HT1080 (cell line): ENCODE data around the gene AFF3. TPM values are rescaled to one million over a fixed set of nuclear protein-coding genes. Genes with fewer than 3 reads are reported as not detected.
"Not testable (repeated sequence)": the region's sequence is repeated elsewhere in the genome, so short reads cannot be mapped to it uniquely, and the experiment has no call there.

Source experiments
- DNase-seq: peaks from one replicate; pipeline ENCODE4 v3.0.0-alpha.2; 2015; ENCODE audit warnings: low read depth
- total RNA-seq: library from RNA; depleted of rRNA; stranded (reverse); fragments of >200 nt; shearing (Covaris generic); gene quantifications from 2 replicates; pipeline ENCODE4 v1.2.3, GENCODE V29; 2014

Gene AFF3
- total RNA-seq, 1 experiment from 2014 or later = 9.3 TPM

- no peak for DNase-seq
These were observed 34.3 kb downstream of the AFF3 start for GRCh38 chr2:100107906-100108647.

- DNase-seq = no peak
These were observed 35.0 kb downstream of the AFF3 start for GRCh38 chr2:100107440-100107839.

GRCh38 chr2:100106460-100106859 is 35.9 kb downstream of the AFF3 start:
- DNase-seq = no peak

- no peak for DNase-seq
These were observed 36.7 kb downstream of the AFF3 start for GRCh38 chr2:100105678-100106054.

GRCh38 chr2:100104718-100105677 is 37.4 kb downstream of the AFF3 start:
- peak; percentile 34 for DNase-seq

GRCh38 chr2:100104265-100104664 is 38.1 kb downstream of the AFF3 start:
- DNase-seq = not testable (repeated sequence)

GRCh38 chr2:100103527-100104252 is 38.7 kb downstream of the AFF3 start:
- not testable (repeated sequence) for DNase-seq

GRCh38 chr2:100102466-100103180 is 39.8 kb downstream of the AFF3 start:
- DNase-seq = not testable (repeated sequence)

GRCh38 chr2:100098855-100099254 is 43.5 kb downstream of the AFF3 start:
- not testable (repeated sequence) for DNase-seq

- not testable (repeated sequence) for DNase-seq
These were observed 44.6 kb downstream of the AFF3 start for GRCh38 chr2:100097611-100098294.

GRCh38 chr2:100095845-100096244 is 46.5 kb downstream of the AFF3 start:
- not testable (repeated sequence) for DNase-seq

- not testable (repeated sequence) for DNase-seq
These were observed 50.6 kb downstream of the AFF3 start for GRCh38 chr2:100091807-100092206.

GRCh38 chr2:100085744-100086143 is 56.6 kb downstream of the AFF3 start:
- DNase-seq = not testable (repeated sequence)

GRCh38 chr2:100083421-100084216 is 58.8 kb downstream of the AFF3 start:
- not testable (repeated sequence) for DNase-seq

- not testable (repeated sequence) for DNase-seq
These were observed 60.0 kb downstream of the AFF3 start for GRCh38 chr2:100082302-100082978.

- no peak for DNase-seq
These were observed 64.5 kb downstream of the AFF3 start for GRCh38 chr2:100077935-100078334.

GRCh38 chr2:100077456-100077855 is 64.9 kb downstream of the AFF3 start:
- no peak for DNase-seq

GRCh38 chr2:100075532-100075931 is 66.9 kb downstream of the AFF3 start:
- DNase-seq = no peak

GRCh38 chr2:100073110-100073509 is 69.3 kb downstream of the AFF3 start:
- DNase-seq = no peak
